HG02970 (cell line): Measurements from ENCODE around the gene EAPP.
"Not testable (repeated sequence)": the region's sequence is repeated elsewhere in the genome, so short reads cannot be mapped to it uniquely, and the experiment has no call there.

Experiments
- ATAC-seq: cut with Tn5 transposase; IDR thresholded peaks from one replicate; pipeline ENCODE4 v1.9.1; 2021; ENCODE audit warnings: mild to moderate bottlenecking, moderate library complexity, moderate number of reproducible peaks; ENCODE audit not compliant: unreplicated experiment, low FRiP score

Gene EAPP

DNA sequence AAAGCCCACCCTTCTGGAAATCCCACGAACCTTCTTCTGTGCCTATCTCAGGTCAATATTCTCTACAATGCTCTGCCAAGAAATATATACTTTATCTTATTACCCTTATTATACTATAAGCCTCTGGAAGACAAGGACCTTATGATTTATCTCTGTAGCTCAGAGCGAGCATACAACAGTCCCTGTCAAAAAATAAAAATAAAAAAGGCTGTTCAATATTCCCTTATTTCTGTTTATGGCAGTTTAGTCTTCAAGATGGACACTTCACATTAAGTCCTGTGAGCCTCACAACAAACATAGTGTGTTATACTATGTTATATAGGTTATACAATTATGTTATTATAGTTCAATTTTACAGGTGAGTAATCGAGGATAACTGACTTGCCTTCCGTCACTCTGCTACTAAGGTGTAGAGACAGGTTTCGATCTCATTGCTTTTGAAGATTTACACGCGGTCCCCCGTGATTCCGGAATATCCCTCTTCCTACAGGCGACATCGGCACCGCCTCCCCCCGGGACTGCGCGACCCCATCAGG is 562 bp downstream of the EAPP start:
- peak; percentile 17 for ATAC-seq

DNA sequence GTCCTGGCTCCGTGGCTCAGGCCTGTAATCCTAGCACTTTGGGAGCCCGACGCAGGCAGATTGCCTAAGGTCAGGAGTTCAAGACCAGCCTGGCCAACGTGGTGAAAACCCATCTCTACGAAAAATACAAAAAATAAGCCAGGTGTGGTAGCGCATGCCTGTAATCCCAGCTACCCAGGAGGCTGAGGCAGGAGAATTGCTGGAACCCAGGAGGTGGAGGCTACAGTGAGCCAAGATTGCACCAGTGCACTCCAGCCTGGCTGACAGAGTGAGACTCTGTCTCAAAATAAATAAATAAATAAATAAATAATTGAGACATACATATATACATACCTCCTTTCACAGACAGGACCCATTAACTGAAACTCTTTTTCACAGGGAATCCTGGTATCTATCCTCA is 1.4 kb downstream of the EAPP start:
- not testable (repeated sequence) for ATAC-seq

DNA sequence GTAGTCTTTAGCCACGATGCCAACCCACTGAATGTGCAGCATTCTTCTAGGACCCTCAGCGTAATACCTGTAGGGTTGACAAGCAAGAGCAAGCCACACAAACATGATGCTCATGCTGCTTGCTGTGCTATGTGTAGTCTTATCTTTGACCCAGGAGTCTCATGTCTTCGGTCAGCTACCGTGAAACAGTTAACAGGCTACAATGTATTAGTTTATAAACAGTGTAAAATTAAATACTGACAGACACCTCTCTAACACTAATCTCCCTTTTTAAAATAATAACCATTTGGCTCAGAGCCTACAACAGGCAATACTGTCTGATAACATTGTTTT is 1.9 kb downstream of the EAPP start:
- ATAC-seq = no peak

DNA sequence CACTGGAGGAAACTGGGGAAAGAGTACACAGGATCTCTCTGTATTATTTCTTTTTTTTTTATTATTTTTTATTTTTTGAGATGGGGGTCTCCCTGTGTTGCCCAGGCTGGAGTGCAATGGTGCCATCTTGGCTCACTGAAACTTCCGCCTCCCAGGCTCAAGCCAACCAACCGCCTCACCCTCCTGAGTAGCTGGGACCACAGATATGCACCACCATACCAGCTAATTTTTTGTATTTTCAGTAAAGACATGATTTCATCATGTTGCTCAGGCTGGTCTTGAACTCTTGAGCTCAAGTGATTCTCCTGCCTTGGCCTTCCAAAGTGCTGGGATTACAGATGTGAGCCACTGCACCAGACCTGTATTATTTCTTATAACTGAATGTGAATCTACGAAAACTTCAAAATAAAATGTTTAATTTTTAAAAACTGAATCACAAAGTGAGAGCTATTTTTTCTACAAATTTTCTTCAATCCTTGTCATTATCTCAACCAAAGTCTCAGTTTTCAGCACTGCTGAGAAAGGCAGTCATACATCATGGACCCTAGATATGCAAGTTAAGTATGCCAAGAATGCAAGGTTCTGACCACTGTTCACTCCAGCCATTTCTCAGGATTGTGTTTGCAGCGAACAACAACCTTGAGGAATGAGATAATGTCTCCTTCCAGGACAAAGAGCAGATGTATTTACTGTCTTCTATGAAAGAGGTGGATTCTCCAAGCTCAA is 2.4 kb downstream of the EAPP start:
- no peak for ATAC-seq

DNA sequence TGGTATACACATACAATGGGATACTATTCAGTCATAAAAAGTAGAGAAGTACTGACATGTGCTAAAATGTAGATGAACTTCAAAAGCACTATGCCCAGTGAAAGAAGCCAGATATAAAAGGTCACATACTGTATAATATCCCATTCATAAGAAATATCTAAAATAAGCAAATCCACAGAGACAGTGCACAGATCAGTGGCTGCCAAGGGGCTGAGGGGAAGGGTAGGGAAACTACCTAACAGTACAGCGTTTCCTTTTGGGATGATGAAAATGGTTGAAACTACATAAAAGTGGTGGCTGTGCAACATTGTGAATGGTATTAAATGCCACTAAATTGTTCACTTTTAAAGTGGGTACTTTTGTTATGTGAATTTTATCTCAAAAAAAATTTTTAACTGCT is 11.9 kb downstream of the EAPP start:
- ATAC-seq = no peak

DNA sequence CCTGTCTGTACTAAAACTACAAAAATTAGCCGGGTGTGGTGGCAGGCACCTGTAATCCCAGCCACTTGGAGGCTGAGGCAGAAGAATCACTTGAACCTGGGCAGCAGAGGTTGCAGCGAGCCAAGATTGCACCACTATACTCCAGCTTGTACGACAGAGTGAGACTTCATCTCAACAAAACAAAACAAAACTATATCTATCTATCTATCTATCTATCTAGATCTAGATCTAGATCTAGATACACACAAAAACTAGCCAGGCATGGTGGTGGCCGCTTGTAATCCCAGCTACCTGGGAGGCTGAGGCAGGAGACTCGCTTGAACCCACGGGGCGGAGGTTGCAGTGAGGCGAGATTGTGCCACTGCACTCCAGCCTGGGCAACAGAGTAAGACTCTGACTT is 15.3 kb downstream of the EAPP start:
- not testable (repeated sequence) for ATAC-seq

DNA sequence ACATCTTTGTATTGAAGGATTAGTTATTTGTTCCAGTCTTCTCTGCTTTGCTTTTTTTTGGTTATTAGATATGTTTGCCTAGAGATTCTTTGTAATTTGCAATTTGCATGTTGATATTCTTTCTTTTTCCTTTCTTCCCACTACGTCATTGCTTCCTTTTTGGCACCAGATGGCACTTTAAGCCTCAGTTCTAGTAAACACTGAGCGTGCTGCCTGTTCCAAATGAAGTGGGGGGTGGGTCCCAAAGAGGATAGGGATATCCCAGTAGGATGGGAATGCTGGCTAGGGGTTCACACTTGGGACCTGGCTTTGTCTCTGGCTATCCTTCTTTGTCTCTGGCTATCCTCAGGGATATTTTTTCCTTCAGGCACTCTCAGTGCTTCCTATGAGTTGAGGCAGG is 17.0 kb downstream of the EAPP start:
- no peak for ATAC-seq

DNA sequence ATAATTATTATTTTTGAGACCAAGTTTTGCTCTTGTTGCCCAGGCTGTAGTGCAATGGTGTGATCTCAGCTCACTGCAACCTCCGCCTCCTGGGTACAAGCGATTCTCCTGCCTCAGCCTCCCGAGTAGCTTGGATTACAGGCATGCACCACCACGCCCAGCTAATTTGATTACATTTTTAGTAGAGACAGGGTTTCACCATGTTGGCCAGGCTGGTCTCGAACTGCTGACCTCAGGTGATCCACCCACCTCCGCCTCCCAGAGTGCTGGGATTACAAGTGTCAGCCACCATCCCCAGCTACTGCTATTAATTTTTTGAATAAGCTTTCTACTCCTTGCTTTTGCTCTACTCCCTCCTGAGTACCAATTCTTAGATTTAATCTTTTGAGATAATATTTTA is 18.4 kb downstream of the EAPP start:
- not testable (repeated sequence) for ATAC-seq

DNA sequence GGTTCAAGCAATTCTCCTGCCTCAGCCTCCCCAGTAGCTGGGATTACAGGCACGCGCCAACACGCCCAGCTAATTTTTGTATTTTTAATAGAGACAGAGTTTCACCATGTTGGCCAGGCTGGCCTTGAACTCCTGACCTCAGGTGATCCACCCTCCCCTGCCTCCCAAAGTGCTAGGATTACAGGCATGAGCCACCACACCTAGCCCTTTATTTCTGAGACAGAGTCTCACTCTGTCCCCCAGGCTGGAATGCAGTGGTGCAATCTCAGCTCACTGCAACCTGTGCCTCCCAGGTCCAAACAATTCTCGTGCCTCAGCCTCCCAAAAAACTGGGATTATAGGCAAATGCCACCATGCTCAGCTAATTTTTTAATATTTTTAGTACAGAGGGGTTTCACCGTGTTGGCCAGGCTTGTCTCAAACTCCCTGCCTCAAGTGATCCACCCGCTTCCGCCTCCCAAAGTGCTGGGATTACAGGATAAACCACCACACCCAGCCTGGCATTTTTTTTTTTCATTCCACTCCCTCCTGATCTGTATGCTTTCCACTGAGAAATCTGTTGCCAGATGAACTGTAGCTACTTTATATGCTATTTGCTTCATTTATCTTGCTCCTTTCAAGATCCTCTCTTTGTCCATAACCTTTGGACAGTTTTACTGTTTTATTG is 19.1 kb downstream of the EAPP start:
- ATAC-seq = not testable (repeated sequence)

DNA sequence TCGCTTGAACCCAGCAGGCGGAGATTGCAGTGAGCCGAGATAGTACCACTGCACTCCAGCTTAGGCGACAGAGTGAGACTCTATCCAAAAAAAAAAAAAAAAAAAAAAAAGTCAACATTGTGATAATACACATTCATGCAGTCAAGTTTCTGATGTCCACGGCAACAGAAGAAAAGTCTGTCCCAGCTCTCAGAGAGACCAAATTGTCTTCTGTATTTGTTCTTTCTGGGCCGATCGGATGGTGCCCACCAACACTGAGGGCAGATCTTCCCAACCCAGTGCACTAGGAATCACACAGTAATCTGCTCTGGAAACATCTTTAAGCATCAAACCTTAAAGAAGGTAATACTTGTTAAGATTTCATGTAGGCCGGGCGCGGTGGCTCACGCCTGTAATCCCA is 31.6 kb downstream of the EAPP start:
- no peak for ATAC-seq

DNA sequence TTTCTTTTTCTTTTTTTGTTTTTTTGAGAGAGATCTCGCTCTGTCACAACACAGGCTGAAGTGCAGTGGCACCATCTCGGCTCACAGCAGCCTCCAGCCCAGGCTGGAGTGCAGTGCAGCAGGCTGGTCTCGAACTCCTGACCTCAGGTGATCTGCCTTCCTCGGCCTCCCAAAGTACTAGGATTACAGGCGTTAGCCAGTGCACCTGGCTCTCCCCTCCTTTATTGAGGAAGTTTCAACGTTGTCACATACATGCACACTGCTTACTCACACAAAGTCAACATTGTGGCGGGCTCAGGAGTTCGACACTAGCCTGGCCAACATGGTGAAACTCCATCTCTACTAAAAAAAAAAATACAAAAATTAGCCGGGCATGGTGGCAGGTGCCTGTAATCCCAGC is 32.0 kb downstream of the EAPP start:
- no peak for ATAC-seq

DNA sequence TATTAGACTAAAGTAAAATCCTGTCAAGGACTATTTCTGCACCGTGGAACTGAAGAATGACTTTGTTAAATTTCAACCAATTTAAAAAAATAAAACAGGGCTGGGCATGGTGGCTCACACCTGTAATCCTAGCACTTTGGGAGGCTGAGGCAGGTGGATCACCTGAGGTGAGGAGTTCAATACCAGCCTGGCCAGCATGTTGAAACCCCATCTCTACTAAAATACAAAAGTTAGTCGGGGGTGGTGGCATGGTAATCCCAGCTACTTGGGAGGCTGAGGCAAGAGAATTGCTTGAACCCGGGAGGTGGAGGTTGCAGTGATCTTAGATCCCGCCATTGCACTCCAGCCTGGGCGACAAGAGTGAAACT is 34.4 kb downstream of the EAPP start:
- ATAC-seq = not testable (repeated sequence)

DNA sequence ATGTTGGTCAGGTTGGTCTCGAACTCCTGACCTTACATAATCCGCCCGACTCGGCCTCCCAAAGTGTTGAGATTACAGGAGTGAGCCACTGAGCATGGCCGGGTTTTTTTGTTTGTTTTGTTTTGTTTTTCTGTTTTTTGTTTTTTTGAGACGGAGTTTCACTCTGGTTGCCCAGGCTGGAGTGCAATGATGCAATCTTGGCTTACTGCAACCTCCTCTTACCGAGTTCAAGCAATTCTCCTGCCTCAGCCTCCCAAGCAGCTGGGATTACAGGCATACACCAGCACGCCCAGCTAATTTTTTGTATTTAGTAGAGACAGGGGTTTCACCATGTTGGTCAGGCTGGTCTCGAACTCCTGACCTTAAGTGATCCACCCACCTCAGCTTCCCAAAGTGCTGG is 35.5 kb downstream of the EAPP start:
- not testable (repeated sequence) for ATAC-seq

DNA sequence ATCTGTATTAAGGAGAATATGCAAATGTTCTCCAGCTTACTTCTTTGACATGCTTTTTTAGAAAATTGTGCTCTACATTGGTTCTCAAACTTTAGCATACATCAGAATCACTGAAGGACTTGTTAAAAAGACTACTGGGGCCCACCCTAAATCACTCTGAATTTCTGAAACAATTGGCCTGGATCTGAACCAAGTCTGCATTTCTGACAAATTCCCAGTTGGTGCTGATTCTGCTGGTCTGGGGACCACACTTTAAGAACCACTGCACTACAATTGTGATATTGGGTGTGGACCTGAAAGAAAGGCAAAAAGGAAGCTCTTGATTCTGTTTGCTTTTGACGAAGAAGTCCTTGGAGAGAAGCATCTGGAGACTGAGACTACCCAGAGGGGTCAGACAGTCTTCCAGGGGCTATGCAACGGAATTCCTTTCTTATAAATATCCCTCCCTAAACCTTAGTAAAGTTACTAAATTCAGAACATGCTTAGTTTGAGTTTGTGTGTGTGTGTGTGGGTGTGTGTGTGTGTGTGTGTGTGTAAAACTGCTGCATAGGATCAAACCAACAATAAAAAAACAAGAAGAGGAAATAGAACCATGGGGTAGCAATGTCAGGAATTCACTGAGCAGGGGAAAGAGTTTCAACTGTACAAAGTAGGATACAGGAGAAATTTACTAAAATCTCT is 36.8 kb downstream of the EAPP start:
- ATAC-seq = no peak

DNA sequence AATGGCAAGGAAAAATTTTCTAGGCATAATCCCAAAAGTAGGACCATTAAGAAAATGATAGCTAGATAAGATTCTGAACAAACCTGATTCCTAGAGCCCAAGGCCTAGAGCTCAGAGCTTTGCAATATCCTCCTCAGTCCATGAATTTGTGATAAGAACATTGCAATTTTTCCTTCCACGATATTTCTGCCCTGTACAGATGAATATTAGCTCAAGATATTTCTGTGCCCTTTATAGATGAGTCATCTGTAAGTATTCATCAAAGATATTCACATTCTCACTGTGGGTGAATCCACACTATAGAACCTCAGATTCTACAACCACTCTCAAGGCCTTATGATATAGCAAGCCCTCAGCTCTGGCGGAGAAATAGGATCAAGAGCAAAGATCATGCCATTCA is 37.5 kb downstream of the EAPP start:
- no peak for ATAC-seq

DNA sequence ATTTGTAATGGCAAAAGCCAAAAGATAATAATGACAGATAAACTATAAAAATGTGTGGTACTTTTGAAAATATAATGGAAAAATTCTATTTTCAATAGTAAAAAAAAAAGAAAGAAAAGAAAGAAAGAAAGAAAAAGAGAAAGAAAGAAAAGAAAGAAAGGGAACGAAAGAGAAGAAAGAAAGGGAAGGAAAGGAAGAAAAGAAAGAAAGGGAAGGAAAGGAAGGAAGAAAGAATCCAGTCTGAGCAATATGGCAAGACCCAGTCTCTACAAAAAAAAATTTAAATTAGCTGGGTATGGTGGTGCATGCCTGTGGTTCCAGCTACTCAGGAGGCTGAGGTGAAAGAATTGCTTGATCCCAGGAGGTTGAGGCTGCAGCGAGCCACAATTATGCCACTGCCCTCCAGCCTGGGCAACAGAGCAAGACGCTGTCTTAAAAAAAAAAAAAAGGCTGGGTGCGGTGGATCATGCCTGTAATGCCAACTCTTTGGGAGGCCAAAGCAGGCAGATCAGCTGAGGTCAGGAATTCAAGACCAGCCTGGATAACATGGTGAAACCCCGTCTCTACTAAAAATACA is 38.4 kb downstream of the EAPP start:
- no peak for ATAC-seq

DNA sequence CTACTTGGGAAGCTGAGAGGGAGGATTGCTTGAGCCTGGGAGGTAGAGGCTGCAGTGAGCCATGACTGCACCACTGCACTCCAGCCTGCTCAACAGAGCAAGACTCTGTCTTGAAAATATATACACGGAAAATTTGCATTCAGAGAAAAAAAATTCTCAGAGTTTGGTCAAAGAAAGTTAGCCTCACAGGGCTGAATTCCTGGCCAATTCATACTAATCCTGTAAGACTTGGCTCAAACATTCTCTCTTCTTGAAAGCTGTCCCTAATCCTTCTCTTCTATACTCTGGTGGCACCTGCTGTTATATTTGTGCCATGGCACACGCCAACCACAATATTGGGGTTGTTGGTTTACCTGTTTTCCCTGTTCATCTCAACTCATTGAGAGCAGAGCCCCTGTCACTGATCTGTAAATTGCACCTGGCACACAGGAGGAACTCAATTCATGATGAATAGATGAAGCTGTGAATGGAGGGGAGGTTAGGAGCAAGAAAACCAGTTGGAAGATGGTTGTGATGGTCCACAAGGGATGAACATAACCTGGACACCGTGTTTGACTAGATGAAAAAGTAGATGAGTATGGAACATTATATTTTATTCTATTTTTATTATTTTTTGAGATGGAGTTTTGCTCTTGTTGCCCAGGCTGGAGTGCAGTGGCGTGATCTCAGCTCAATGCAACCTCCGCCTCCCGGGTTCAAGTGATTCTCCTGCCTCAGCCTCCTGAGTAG is 40.7 kb downstream of the EAPP start:
- no peak for ATAC-seq

DNA sequence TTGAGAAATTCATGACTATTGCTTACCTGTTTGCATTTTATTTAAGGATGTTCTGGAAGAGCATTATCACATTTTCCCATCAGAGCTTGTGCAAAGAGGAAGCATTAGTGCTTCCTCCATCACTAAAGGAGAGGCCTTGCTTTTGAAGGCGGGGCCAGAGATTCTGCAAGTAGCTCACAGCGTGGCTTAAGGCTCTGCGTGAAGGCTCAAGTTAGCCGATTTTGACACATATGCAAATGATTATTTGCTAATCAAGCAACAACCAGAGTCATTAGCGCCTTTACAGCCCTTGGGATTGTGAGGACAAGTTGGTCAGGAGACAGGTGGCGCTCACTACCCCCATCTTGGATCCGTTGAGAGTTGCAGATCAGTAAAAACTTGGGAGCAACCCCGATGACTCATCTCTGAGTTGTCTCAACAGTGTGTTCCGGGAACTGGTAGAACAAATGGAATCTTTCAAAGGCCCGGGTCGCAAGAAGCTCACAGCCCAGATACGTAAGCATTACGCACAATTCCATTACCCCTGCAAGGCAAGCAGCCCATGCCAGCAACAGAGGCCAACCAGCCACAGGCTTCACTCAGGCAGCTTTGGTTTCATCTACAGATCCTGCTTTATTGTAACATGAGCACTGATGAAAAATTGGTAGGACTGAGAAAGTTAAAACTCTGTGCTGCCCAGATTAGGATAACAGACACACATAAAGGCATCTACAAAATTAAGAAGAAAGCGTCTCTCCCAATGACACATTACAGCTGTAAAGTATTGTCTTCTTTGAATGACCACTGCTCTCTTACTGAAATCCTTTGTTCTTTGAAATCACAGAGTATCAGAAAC is 42.6 kb downstream of the EAPP start:
- ATAC-seq = no peak

DNA sequence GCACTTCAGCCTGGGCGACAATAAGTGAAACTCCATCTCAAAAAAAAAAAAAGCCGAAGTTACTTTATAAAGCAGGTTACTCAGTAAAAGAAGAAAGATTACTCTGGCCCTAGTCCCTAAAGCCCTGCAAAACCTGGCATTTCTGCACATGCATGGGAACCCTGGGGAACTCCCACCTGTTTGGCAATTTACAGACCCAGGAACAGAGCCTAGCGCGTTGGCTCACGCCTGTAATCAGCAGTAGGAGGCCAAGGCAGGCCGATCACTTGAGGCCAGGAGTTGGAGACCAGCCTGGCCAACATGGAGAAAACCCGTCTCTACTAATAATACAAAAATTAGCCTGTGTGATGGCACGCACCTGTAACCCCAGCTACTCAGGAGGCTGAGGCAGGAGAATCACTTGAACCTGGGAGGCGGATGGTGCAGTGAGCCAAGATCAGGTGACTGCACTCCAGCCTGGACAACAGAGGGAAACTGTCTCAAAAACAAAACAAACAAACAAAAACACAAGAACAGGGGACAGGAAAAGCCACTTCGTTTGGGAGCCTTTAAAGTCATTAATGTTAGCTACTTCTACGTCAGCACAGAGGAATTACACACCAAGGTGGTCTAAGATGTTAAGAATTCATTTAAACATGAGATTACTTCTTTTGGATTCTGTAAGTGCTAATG is 43.4 kb downstream of the EAPP start:
- ATAC-seq = no peak
